ENCODE measurements around the gene IHH. TPM values are rescaled to one million over a fixed set of nuclear protein-coding genes. Genes with fewer than 3 reads are reported as not detected.

IHH gene
- polyA plus RNA-seq, 1 of the 3 experiments (the other 2 are of a cell fraction) = 0.03 TPM

GRCh38 chr2:219010873-219011272 is 49.8 kb downstream of the IHH start:
- ChIA-PET POLR2A (interaction anchor here (0.8 kb wide), 1 partner anchor 9 kb away, joined by 3 read pairs; no protein-coding TSS in a partner anchor), CTCF (interaction anchor here (0.9 to 20.3 kb wide), 10 partner anchors 10 to 143 kb away, joined by 3 to 258 read pairs (median 6); no protein-coding TSS in a partner anchor)
- no peak overlapping the region for H2AFZ ChIP-seq (ENCODE audit: low read depth)
- WGBS (ENCODE audit: low lambda C conversion rate) = 56% methylated on average over 5 of the region's 5 CpGs
- no peaks in the 10 kb centered on the region for H3K9me3 ChIP-seq
- H3K36me3 ChIP-seq (replicated peaks in 1 of 2; ENCODE audit: control insufficient read depth in 1 of 2, insufficient read depth in 2 of 2, low read length in 1 of 2) = no peaks in the 10 kb centered on the region
- H3K79me2 ChIP-seq (ENCODE audit: insufficient read depth) = no peaks in the 10 kb centered on the region
- no peaks in the 10 kb centered on the region for H3K9me2 ChIP-seq
- no peak overlapping the region for H3K9ac ChIP-seq
- no peak for DNase-seq
- H3K4me3 ChIP-seq (ENCODE audit: low read depth in 2 of 2, low read length in 1 of 2) = no peak overlapping the region
- H4K20me1 ChIP-seq (ENCODE audit: insufficient read depth) = no peaks in the 10 kb centered on the region
- H3K4me2 ChIP-seq = no peak overlapping the region
- TF ChIP-seq MXI1 (IDR thresholded peaks at IDR 0.05; ENCODE audit: low read depth, low read length) (no peak), EZH2phosphoT487 (IDR thresholded peaks at IDR 0.05; ENCODE audit: borderline replicate concordance, low read depth) (no peak), FOXM1 (IDR thresholded peaks at IDR 0.05; ENCODE audit: low read depth) (no peak), JUND (IDR thresholded peaks at IDR 0.05) (no peak), PBX3 (IDR thresholded peaks at IDR 0.05) (no peak), GATA2 (CRISPR knock-in tag; IDR thresholded peaks at IDR 0.05) (no peak), RCOR1 (IDR thresholded peaks at IDR 0.05; ENCODE audit: low read length) (no peak), GABPA (IDR thresholded peaks at IDR 0.05; ENCODE audit: low read depth) (no peak), IRF3 (IDR thresholded peaks at IDR 0.05; ENCODE audit: low read depth, low read length) (no peak), ZBTB33 (IDR thresholded peaks at IDR 0.05; ENCODE audit: borderline replicate concordance, low read depth) (no peak), ELF1 (IDR thresholded peaks at IDR 0.05) (no peak), SMC3 (IDR thresholded peaks at IDR 0.05; ENCODE audit: low read depth, low read length) (no peak), REST (IDR thresholded peaks at IDR 0.05; ENCODE audit: low read depth, low read length) (no peak), RAD21 (IDR thresholded peaks at IDR 0.05; ENCODE audit: low read length) (no peak), MAX (IDR thresholded peaks at IDR 0.05; ENCODE audit: low read depth) (no peak), TCF12 (IDR thresholded peaks at IDR 0.05) (no peak), NRF1 (IDR thresholded peaks at IDR 0.05; ENCODE audit: low read depth, low read length) (no peak)
- no peaks in the 10 kb centered on the region for H3F3A ChIP-seq (replicated peaks; ENCODE audit: insufficient read depth)
- no peak overlapping the region for H3K27ac ChIP-seq (ENCODE audit: low read depth in 2 of 2, low read length in 1 of 2)
- no peaks in the 10 kb centered on the region for H3K4me1 ChIP-seq (ENCODE audit: control insufficient read depth in 1 of 2, insufficient read depth in 2 of 2, low read depth in 1 of 2, low read length in 1 of 2)
- H3K27me3 ChIP-seq (ENCODE audit: insufficient read depth) = no peaks in the 10 kb centered on the region
